Mesendoderm (in vitro differentiated cells): Measurements from ENCODE around the gene FHL1.
A peak's percentile ranks its signal among the peaks of the same experiment; 100 is the strongest.

Source experiments
- DNase-seq: peaks from one replicate; pipeline ENCODE4 v3.0.0; 2013
- H2AK5ac ChIP-seq: 2 replicates; pipeline ENCODE4 v1.6.1; 2013; ENCODE audit warnings: low read length, inconsistent platforms
- H2BK120ac ChIP-seq: 2 replicates; pipeline ENCODE4 v1.6.1; 2013; ENCODE audit warnings: low read depth, mild to moderate bottlenecking, low read length, moderate library complexity, mixed read lengths
- H2BK15ac ChIP-seq: replicated peaks from 2 replicates; pipeline ENCODE4 v1.6.1; 2013; ENCODE audit warnings: low read depth, mild to moderate bottlenecking, moderate library complexity
- H2BK5ac ChIP-seq: 2 replicates; pipeline ENCODE4 v1.6.1; 2013; ENCODE audit warnings: low read length, inconsistent platforms
- H3K18ac ChIP-seq: 2 replicates; pipeline ENCODE4 v1.6.1; 2013; ENCODE audit warnings: mild to moderate bottlenecking, low read length, mixed read lengths
- H3K23ac ChIP-seq: one replicate; pipeline ENCODE4 v1.6.1; 2013; ENCODE audit warnings: low read length
- H3K27ac ChIP-seq: 2 replicates; pipeline ENCODE4 v1.5.1; 2013; ENCODE audit warnings: low read depth, mild to moderate bottlenecking, inconsistent platforms, low read length, moderate library complexity
- H3K27me3 ChIP-seq: 2 replicates; pipeline ENCODE4 v1.6.1; 2013; ENCODE audit warnings: low read length, control low read depth, mild to moderate bottlenecking, inconsistent platforms; ENCODE audit not compliant: insufficient read depth, poor library complexity
- H3K36me3 ChIP-seq: 2 replicates; pipeline ENCODE4 v1.6.1; 2013; ENCODE audit warnings: low read length, inconsistent platforms; ENCODE audit not compliant: control insufficient read depth, insufficient read depth
- H3K4ac ChIP-seq: one replicate; pipeline ENCODE4 v1.6.1; 2013; ENCODE audit warnings: low read depth, mild to moderate bottlenecking, low read length, moderate library complexity
- H3K4me1 ChIP-seq: 2 replicates; pipeline ENCODE4 v1.6.1; 2013; ENCODE audit warnings: low read depth, low read length, inconsistent platforms; ENCODE audit not compliant: control insufficient read depth
- H3K4me2 ChIP-seq: 2 replicates; pipeline ENCODE4 v1.6.1; 2013; ENCODE audit warnings: low read length
- H3K4me3 ChIP-seq: 2 replicates; pipeline ENCODE4 v1.5.1; 2013; ENCODE audit warnings: mild to moderate bottlenecking, low read length
- H3K56ac ChIP-seq: one replicate; pipeline ENCODE4 v1.6.1; 2013; ENCODE audit warnings: low read length
- H3K79me1 ChIP-seq: 2 replicates; pipeline ENCODE4 v1.6.1; 2013; ENCODE audit warnings: low read length, inconsistent platforms
- H3K79me2 ChIP-seq: 2 replicates; pipeline ENCODE4 v1.6.1; 2013; ENCODE audit warnings: mild to moderate bottlenecking, low read length; ENCODE audit not compliant: control insufficient read depth, insufficient read depth
- H3K9ac ChIP-seq: 2 replicates; pipeline ENCODE4 v1.6.1; 2013; ENCODE audit warnings: low read length, inconsistent platforms
- H4K5ac ChIP-seq: one replicate; pipeline ENCODE4 v1.6.1; 2013; ENCODE audit warnings: low read length
- H4K8ac ChIP-seq: one replicate; pipeline ENCODE4 v1.6.1; 2013; ENCODE audit warnings: low read depth, mild to moderate bottlenecking, control low read depth, low read length, moderate library complexity
- WGBS: extraction: QIAGEN DNeasy Blood & Tissue Kit; methylation state at CpG from one replicate; pipeline ENCODE4 v1.1.7; 2013; ENCODE audit warnings: low lambda C conversion rate, missing lambda C conversion rate; ENCODE audit not compliant: insufficient coverage; ENCODE audit errors: extremely low coverage; 5-methylcytosine and 5-hydroxymethylcytosine counted together

FHL1 gene

DNA sequence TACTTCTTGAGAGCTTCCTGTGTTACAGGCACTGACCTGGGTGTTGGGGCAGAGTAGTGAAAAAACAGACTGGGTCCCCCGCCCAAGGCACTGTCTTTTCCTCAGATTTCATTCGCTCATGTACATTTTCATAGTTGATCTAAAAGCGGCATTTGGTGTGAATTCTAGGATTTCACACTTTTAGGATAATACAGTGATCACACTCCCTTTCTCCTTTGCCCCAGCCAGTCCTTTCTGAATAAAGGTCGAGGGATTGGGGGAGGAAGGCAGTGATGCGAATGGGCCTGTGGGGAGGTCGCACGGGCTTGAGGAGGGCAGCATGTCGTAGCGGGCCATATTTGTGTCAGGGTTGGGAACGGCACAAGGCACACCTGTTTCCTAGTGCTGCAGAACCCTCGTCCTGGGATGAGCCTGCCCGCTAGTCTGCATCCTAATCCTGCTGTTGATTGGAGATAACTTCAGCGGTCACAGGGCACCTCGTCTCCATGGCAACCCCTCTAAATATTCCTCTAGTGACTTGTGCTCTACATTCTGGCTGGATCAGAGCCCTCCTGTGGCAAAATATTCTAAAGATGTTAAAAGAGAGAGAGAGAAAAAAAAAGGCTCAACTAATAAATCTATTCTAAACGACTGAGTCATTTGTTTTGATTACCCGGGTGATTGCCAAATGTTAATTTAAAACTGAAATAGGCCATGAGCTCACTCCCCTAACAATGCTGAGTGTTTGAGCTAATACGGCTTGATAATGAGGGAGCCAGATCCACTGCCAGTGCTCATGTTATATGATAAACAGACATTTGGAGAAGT, 21.8 kb downstream of the FHL1 start:
- Histone ChIP-seq H4K5ac (no peak overlapping the region), H3K4me3 (no peak overlapping the region), H2BK120ac (no peak overlapping the region), H3K4me1 (no peaks in the 10 kb centered on the region), H3K4me2 (no peak overlapping the region), H3K79me2 (no peaks in the 10 kb centered on the region), H3K4ac (no peak overlapping the region), H3K56ac (no peak overlapping the region), H3K79me1 (no peaks in the 10 kb centered on the region), H3K23ac (no peak overlapping the region), H2BK5ac (no peak overlapping the region), H4K8ac (no peak overlapping the region), H3K27me3 (no peaks in the 10 kb centered on the region), H2BK15ac (no peak overlapping the region), H3K18ac (no peak overlapping the region), H2AK5ac (no peak overlapping the region), H3K27ac (no peak overlapping the region), H3K36me3 (no peaks in the 10 kb centered on the region), H3K9ac (no peak overlapping the region)
- peak; percentile 95 for DNase-seq
- no CpG with 5 or more reads among the region's 17 CpGs for WGBS

DNA sequence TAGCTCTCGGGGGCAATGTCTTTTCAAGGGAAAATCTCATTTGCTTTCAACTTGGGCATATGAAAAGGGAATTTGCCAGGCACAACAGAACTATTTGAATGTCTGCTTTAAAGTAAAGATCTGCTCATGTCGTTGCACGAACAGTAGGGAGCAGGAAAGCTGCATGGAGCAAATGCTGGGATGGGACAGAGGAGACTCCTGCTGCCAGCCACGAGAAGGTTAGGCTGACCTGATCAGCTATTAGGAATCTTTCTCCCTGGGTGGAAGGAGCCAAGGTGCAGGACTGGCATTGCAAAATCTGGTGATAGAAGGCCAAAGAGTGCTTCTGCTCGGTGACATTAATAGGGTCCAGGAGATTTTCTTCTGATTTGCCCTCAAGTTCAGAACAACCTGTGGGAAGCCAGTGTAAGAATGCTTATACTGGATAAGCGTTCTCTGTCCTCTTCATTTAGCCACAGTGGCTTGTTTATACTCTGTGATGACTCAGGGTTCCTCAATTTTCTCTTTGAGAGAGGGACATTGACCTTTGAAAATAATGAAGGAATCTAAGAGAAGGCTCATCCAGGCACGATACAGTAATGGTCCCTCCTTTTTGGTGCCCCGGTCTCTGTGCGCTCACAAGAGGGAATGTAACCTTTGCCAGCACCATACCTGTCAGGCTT, 22.9 kb downstream of the FHL1 start:
- no peak overlapping the region for H2BK5ac ChIP-seq
- no peak overlapping the region for H3K4me3 ChIP-seq
- H3K79me1 ChIP-seq = no peaks in the 10 kb centered on the region
- no peak overlapping the region for H3K56ac ChIP-seq
- H3K18ac ChIP-seq = no peak overlapping the region
- no peak overlapping the region for H2BK120ac ChIP-seq
- WGBS = no CpG with 5 or more reads among the region's 9 CpGs
- H3K9ac ChIP-seq = no peak overlapping the region
- H3K4me1 ChIP-seq = no peaks in the 10 kb centered on the region
- H3K36me3 ChIP-seq = no peaks in the 10 kb centered on the region
- H3K27me3 ChIP-seq = no peaks in the 10 kb centered on the region
- H3K79me2 ChIP-seq = no peaks in the 10 kb centered on the region
- H3K4me2 ChIP-seq = no peak overlapping the region
- DNase-seq = peak; percentile 46
- no peak overlapping the region for H3K4ac ChIP-seq
- H3K27ac ChIP-seq = no peak overlapping the region
- no peak overlapping the region for H4K8ac ChIP-seq
- no peak overlapping the region for H2BK15ac ChIP-seq
- H3K23ac ChIP-seq = no peak overlapping the region
- H2AK5ac ChIP-seq = no peak overlapping the region
- H4K5ac ChIP-seq = no peak overlapping the region

DNA sequence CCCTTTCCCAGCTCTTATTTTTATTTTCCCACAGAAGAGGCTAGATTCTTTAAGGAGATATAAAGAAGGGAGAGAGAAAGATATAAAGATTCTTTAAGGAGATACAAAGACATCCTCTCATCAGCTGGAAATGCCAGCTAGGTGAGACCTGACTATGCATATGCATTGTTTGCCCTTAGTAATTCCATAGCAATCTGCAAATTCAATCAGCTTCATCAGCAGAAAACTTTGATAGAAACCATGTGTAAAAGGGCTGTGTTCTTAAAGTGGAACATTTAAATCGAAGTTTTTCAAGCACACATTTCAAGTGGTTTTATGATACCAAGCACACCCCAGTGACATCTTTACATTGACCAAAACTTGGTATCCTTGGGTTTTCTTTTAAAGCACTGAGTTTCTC, 24.1 kb downstream of the FHL1 start:
- Histone ChIP-seq H3K4me1 (no peaks in the 10 kb centered on the region), H3K9ac (no peak overlapping the region), H3K79me1 (no peaks in the 10 kb centered on the region), H2BK120ac (no peak overlapping the region), H4K5ac (no peak overlapping the region), H3K4me3 (no peak overlapping the region), H3K56ac (no peak overlapping the region), H3K18ac (no peak overlapping the region), H4K8ac (no peak overlapping the region), H3K4ac (no peak overlapping the region), H3K79me2 (no peaks in the 10 kb centered on the region), H2AK5ac (no peak overlapping the region), H3K4me2 (no peak overlapping the region), H3K27ac (no peak overlapping the region), H3K23ac (no peak overlapping the region), H3K36me3 (no peaks in the 10 kb centered on the region), H3K27me3 (no peaks in the 10 kb centered on the region), H2BK5ac (no peak overlapping the region), H2BK15ac (no peak overlapping the region)
- DNase-seq = peak; percentile 45
- no CpG with 5 or more reads among the region's 1 CpG for WGBS

DNA sequence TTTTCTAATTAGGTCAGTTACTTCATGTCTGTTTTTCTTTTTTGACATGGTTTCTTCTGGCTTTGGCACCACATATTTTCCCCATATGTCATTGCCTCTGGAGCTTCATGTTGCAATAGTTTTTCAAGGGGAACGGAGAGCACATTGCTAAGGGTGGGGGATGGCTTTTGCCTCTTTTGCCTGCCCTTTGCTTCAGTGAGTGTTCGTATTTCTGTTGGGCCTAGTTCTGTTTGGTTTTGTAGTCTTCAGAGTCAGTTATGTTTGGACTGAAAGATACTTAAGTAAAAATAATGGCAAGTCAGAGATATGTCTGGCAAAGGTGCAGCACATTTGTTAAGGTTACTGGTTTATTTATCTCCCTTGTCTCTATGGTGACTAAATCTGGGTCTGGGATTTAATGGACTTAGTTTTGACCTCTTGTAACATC, 29.1 kb downstream of the FHL1 start:
- H3K79me2 ChIP-seq = no peaks in the 10 kb centered on the region
- no peaks in the 10 kb centered on the region for H3K27me3 ChIP-seq
- H2BK5ac ChIP-seq = no peak overlapping the region
- H2BK15ac ChIP-seq = no peak overlapping the region
- H3K4ac ChIP-seq = no peak overlapping the region
- no peak overlapping the region for H3K27ac ChIP-seq
- no peak overlapping the region for H3K56ac ChIP-seq
- no peak overlapping the region for H3K23ac ChIP-seq
- H3K18ac ChIP-seq = no peak overlapping the region
- WGBS = no CpG with 5 or more reads among the region's 2 CpGs
- H3K4me1 ChIP-seq = no peaks in the 10 kb centered on the region
- no peak overlapping the region for H3K4me2 ChIP-seq
- no peak overlapping the region for H4K8ac ChIP-seq
- no peak overlapping the region for H2BK120ac ChIP-seq
- no peaks in the 10 kb centered on the region for H3K36me3 ChIP-seq
- no peak overlapping the region for H4K5ac ChIP-seq
- no peak for DNase-seq
- H3K9ac ChIP-seq = no peak overlapping the region
- H2AK5ac ChIP-seq = no peak overlapping the region
- H3K4me3 ChIP-seq = no peak overlapping the region
- no peaks in the 10 kb centered on the region for H3K79me1 ChIP-seq

DNA sequence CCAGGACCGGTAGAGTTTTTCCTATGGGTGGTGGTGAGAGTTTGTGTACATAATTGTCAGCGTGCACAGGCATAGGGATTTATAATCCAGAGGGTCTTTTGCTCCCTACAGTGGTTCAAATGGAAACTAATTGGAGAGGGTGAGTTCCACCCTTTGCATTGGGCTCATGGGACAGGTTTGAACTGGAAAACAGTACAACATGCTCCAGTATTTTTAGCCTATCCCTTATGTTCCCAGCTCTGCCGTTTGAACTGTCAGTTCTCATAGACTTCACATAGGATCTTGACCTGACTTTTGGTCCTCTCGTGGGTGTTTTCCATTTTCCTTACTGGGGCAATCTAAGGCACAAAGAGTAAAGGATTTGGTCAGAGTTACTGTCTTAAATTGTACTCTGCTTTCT, 31.8 kb downstream of the FHL1 start:
- H3K9ac ChIP-seq = no peak overlapping the region
- no peak overlapping the region for H3K23ac ChIP-seq
- H3K4ac ChIP-seq = no peak overlapping the region
- WGBS = no CpG with 5 or more reads among the region's 4 CpGs
- H3K18ac ChIP-seq = no peak overlapping the region
- H3K79me1 ChIP-seq = no peaks in the 10 kb centered on the region
- H3K56ac ChIP-seq = no peak overlapping the region
- no peak overlapping the region for H4K5ac ChIP-seq
- no peak overlapping the region for H3K4me3 ChIP-seq
- H3K4me1 ChIP-seq = no peaks in the 10 kb centered on the region
- H2BK5ac ChIP-seq = no peak overlapping the region
- no peak overlapping the region for H3K27ac ChIP-seq
- H3K4me2 ChIP-seq = no peak overlapping the region
- no peak overlapping the region for H2BK15ac ChIP-seq
- no peak for DNase-seq
- H4K8ac ChIP-seq = no peak overlapping the region
- no peak overlapping the region for H2AK5ac ChIP-seq
- H3K36me3 ChIP-seq = no peaks in the 10 kb centered on the region
- no peaks in the 10 kb centered on the region for H3K27me3 ChIP-seq
- H3K79me2 ChIP-seq = no peaks in the 10 kb centered on the region
- no peak overlapping the region for H2BK120ac ChIP-seq
